Peyer's patch (tissue), 4 donors: ENCODE measurements around the gene ACTL10.

ENCODE experiments used
- POLR2A ChIP-seq, 2 donors: fragments of 450-650 bp; IDR thresholded peaks; one replicate each; pipeline ENCODE4 v1.5.1; 2017; ENCODE audit warnings: antibody characterized with exemption in 2 of 2, mild to moderate bottlenecking in 2 of 2, moderate library complexity in 2 of 2
- TF ChIP-seq, protein P1 (sequence below), 6 experiments: fragments of 450-650 bp in 4 of 6; fragments of 200-600 bp in 2 of 6; sonication (generic) in 1 of 6; IDR thresholded peaks; one replicate each; pipeline ENCODE4 v1.5.1; 2017 to 2019; ENCODE audit warnings: antibody characterized with exemption in 6 of 6, mild to moderate bottlenecking in 3 of 6, moderate library complexity in 1 of 6

DNA sequence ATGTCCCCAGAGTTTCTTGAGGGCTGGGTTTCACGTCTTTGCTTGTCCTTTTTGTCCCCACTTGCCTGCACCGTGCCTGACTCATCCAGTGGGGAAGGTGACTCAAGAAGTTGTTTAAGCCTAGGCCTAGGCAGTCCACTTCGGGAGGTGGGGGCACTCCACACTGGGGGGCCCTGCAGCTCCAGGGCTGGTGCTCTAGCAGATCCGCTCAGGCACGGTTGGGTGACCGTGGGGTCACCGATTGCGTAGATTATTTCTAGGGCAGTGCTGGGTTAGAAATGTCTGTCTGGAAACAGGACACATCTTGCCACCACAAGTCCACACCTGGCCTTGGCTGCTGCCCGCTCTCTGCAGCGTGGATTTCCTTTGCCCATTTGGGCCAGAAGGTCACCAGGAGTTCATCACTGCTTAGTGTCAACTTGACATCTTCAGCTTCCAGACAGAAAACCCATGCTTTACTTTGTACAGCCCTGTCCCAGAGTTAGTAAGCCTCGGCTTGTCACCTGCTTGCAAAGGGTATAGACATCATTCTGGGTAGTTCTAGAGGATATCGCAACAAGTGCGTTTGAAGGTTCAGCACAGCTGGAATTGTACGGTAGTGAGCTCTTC is 18.2 kb upstream of the ACTL10 start:
- TF ChIP-seq, protein P1, sequence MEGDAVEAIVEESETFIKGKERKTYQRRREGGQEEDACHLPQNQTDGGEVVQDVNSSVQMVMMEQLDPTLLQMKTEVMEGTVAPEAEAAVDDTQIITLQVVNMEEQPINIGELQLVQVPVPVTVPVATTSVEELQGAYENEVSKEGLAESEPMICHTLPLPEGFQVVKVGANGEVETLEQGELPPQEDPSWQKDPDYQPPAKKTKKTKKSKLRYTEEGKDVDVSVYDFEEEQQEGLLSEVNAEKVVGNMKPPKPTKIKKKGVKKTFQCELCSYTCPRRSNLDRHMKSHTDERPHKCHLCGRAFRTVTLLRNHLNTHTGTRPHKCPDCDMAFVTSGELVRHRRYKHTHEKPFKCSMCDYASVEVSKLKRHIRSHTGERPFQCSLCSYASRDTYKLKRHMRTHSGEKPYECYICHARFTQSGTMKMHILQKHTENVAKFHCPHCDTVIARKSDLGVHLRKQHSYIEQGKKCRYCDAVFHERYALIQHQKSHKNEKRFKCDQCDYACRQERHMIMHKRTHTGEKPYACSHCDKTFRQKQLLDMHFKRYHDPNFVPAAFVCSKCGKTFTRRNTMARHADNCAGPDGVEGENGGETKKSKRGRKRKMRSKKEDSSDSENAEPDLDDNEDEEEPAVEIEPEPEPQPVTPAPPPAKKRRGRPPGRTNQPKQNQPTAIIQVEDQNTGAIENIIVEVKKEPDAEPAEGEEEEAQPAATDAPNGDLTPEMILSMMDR (IDR thresholded peaks at IDR 0.05): no peak
- TF ChIP-seq POLR2A (IDR thresholded peaks at IDR 0.05): no peak
